GM12878 (cell line): ENCODE results near the gene ZNF470. TPM values are rescaled to one million over a fixed set of nuclear protein-coding genes. Genes with fewer than 3 reads are reported as not detected.

ENCODE experiments used
- ATAC-seq: fragments of 200-7000 bp; cut with Tn5 transposase; 3 replicates; pipeline ENCODE4 v1.9.1; 2020; ENCODE audit warnings: mild to moderate bottlenecking, moderate library complexity
- BruUV-seq: library from RNA; stranded (reverse); fragments of 400-500 nt; replicated peaks from 2 replicates; lab custom pipeline; 2021; lab: Mats Ljungman, UMichigan
- CTCF ChIA-PET: fragments of 300-600 bp; sonication (Branson Sonifier 250); formaldehyde crosslinking; extraction: SDS; loops from one replicate; lab custom pipeline; 2021; ENCODE audit warnings: inconsistent platforms; lab: Yijun Ruan, JAX
- POLR2A ChIA-PET: fragments of 350-600 bp; formaldehyde crosslinking; extraction: SDS; loops from one replicate; lab custom pipeline; 2021; ENCODE audit warnings: inconsistent platforms; lab: Charles Lee
- RAD21 ChIA-PET: fragments of 300-600 bp; sonication (Branson Sonifier 250); formaldehyde crosslinking; loops from one replicate; lab custom pipeline; 2023; ENCODE audit warnings: antibody characterized with exemption; ENCODE audit not compliant: unreplicated experiment; lab: Charles Lee
- SMC1A ChIA-PET: fragments of 300-600 bp; sonication (Branson Sonifier 250); formaldehyde crosslinking; loops from one replicate; lab custom pipeline; 2023; ENCODE audit not compliant: unreplicated experiment, uncharacterized antibody; lab: Charles Lee
- DNase-seq: peaks from one replicate; pipeline ENCODE4 v3.0.0-alpha.2; 2011; ENCODE audit warnings: low read depth, low spot score
- FAIRE-seq: peaks from 3 replicates; lab custom pipeline; 2011; peaks lifted over from hg19 to GRCh38; lab: Jason Lieb, UNC
- H2AFZ ChIP-seq: 2 replicates; pipeline ENCODE4 v1.6.0; 2011; ENCODE audit warnings: low read depth, low read length, control low read depth; ENCODE audit not compliant: control insufficient read depth
- H3K27ac ChIP-seq: 2 replicates; pipeline ENCODE4 v1.5.1; 2011; ENCODE audit warnings: control low read depth; ENCODE audit not compliant: control insufficient read depth, insufficient read depth
- H3K27me3 ChIP-seq, 2 experiments: replicated peaks in 1 of 2; 2 replicates each; pipeline versions ENCODE4 v1.6.0 to v1.6.1; 2011; ENCODE audit warnings: low read length in 1 of 2; ENCODE audit not compliant: control insufficient read depth in 2 of 2, insufficient read depth in 2 of 2
- H3K36me3 ChIP-seq, 2 experiments: 2 replicates each; pipeline ENCODE4 v1.5.1; 2011; ENCODE audit warnings: low read length in 1 of 2; ENCODE audit not compliant: control insufficient read depth in 2 of 2, insufficient read depth in 2 of 2
- H3K4me1 ChIP-seq: 2 replicates; pipeline ENCODE4 v1.6.1; 2011; ENCODE audit warnings: mild to moderate bottlenecking, low read length, moderate library complexity, mixed read lengths; ENCODE audit not compliant: control insufficient read depth, insufficient read depth
- H3K4me2 ChIP-seq: 2 replicates; pipeline ENCODE4 v1.6.0; 2011; ENCODE audit warnings: control low read depth; ENCODE audit not compliant: control insufficient read depth, insufficient read depth
- H3K4me3 ChIP-seq: fragments of 200-600 bp; sonication (generic); 2 replicates; pipeline ENCODE4 v1.5.1; 2016
- H3K79me2 ChIP-seq: 2 replicates; pipeline ENCODE4 v1.6.0; 2011; ENCODE audit warnings: low read length; ENCODE audit not compliant: control insufficient read depth, insufficient read depth
- H3K9ac ChIP-seq: 2 replicates; pipeline ENCODE4 v1.8.0; 2011; ENCODE audit warnings: low read length, control low read depth, mixed read lengths; ENCODE audit not compliant: control insufficient read depth, insufficient read depth
- H3K9me3 ChIP-seq: replicated peaks from 3 replicates; pipeline ENCODE4 v1.5.1; 2011; ENCODE audit warnings: mild to moderate bottlenecking, low read length; ENCODE audit not compliant: control insufficient read depth, insufficient read depth
- H4K20me1 ChIP-seq: 2 replicates; pipeline ENCODE4 v1.6.0; 2011; ENCODE audit not compliant: control insufficient read depth, insufficient read depth
- CBX5 ChIP-seq: sonication (generic); IDR thresholded peaks from 2 replicates; pipeline ENCODE4 v1.6.1; 2016; ENCODE audit warnings: low read depth, moderate library complexity, mild to moderate bottlenecking, inconsistent platforms
- CEBPB ChIP-seq, 2 experiments: fragments of 150-350 bp in 1 of 2; IDR thresholded peaks; 2 replicates each; pipeline ENCODE4 v1.6.1; 2012 to 2014; ENCODE audit warnings: low read depth in 2 of 2, low read length in 2 of 2, borderline replicate concordance in 1 of 2, inconsistent platforms in 1 of 2
- KAT2A ChIP-seq: conservative IDR thresholded peaks from 2 replicates; pipeline ENCODE4 v1.6.1; 2011; ENCODE audit warnings: low read depth, low read length; ENCODE audit not compliant: control insufficient read depth
- KDM1A ChIP-seq: fragments of 200-600 bp; sonication (generic); IDR thresholded peaks from 2 replicates; pipeline ENCODE4 v1.6.1; 2016; ENCODE audit warnings: borderline replicate concordance
- NR2C2 ChIP-seq: IDR thresholded peaks from 2 replicates; pipeline ENCODE4 v1.6.1; 2011; ENCODE audit warnings: borderline replicate concordance, low read depth; ENCODE audit not compliant: control insufficient read depth, insufficient read length
- NR2F1 ChIP-seq: fragments of 450-650 bp; conservative IDR thresholded peaks from 2 replicates; pipeline ENCODE4 v1.6.1; 2017; ENCODE audit warnings: mild to moderate bottlenecking
- RELA ChIP-seq: fragments of 450-650 bp; IDR thresholded peaks from 2 replicates; pipeline ENCODE4 v1.8.0; 2014; ENCODE audit warnings: borderline replicate concordance; ENCODE audit not compliant: partially characterized antibody
- ZNF207 ChIP-seq: fragments of 450-650 bp; IDR thresholded peaks from 2 replicates; pipeline ENCODE4 v1.6.1; 2014; ENCODE audit warnings: antibody characterized with exemption, mild to moderate bottlenecking, borderline replicate concordance
- WGBS: methylation state at CpG from one replicate; pipeline ENCODE4 v1.1.6; 2016; ENCODE audit warnings: low lambda C conversion rate; ENCODE audit not compliant: insufficient replicate concordance, insufficient coverage; ENCODE audit errors: missing lambda C conversion rate; 5-methylcytosine and 5-hydroxymethylcytosine counted together
- in situ Hi-C: fragments of 300-500 bp; cut with MboI; formaldehyde crosslinking; loops from 9 replicates; pipeline ENCODE4 v1.14.3; 2018; ENCODE audit warnings: mixed read lengths
- intact Hi-C: fragments of 100-400 bp; cut with micrococcal nuclease; formaldehyde crosslinking; loops from one replicate; pipeline ENCODE4 v1.14.2; 2022; ENCODE audit not compliant: unreplicated experiment
- polyA plus RNA-seq, 11 experiments: library from polyadenylated mRNA; depleted of rRNA in 4 of 11; unstranded in 6 of 11; stranded (reverse) in 5 of 11; fragments of >200 nt; fragmentation: Nextera tagmentation in 4 of 11; fragmentation: Illumina TruSeq in 1 of 11; extraction: Ambion mirVana in 4 of 11; extraction: Trizol in 1 of 11; gene quantifications; 1 replicate in 1 of 11; 2 replicates in 10 of 11; pipeline versions ENCODE4 v1.2.1 to v1.2.3, GENCODE V29; 2011 to 2016; ENCODE audit warnings: inconsistent platforms in 2 of 11, missing spikeins in 2 of 11, low read depth in 1 of 11
- total RNA-seq, 4 experiments: library from RNA; depleted of rRNA in 3 of 4; stranded (reverse); fragments of >200 nt in 3 of 4; fragmentation: Illumina TruSeq in 1 of 4; extraction: Trizol in 1 of 4; gene quantifications; 2 replicates each; pipeline versions ENCODE4 v1.2.1 to v1.2.3, GENCODE V29; 2013 to 2021
- TF ChIP-seq, protein P1 (sequence below): fragments of 450-650 bp; formaldehyde crosslinking; IDR thresholded peaks from 2 replicates; pipeline ENCODE4 v1.5.0; 2022; ENCODE audit warnings: mild to moderate bottlenecking, missing genetic modification characterization

ZNF470 gene
- total and polyA plus RNA-seq, 10 of the 15 experiments (the other 5 are each of a cell fraction or from before 2014, with no cell fraction given): 0.16 to 1.4 (median 0.56) TPM

DNA sequence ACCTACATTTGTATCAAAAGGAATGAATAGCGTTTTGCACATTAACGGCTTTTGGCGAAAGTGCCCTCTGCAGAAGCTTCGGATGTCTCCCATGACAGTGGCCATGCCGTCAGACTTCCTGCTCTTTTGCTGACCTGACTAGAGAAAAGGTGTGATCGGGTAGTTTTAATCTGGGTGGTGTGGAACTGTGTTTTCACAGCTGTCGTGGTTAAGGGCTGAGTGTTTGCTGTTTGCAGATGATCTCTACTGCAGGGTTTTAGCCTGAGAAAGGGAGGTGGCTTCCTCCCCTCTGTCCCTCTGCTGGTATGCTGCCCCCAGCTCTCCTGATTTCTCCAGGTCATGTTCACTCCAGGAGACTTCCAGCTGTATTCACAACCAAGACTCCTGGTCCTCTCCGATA lies 50.3 kb downstream of the ZNF470 start (continued):
- TF ChIP-seq, protein P1, sequence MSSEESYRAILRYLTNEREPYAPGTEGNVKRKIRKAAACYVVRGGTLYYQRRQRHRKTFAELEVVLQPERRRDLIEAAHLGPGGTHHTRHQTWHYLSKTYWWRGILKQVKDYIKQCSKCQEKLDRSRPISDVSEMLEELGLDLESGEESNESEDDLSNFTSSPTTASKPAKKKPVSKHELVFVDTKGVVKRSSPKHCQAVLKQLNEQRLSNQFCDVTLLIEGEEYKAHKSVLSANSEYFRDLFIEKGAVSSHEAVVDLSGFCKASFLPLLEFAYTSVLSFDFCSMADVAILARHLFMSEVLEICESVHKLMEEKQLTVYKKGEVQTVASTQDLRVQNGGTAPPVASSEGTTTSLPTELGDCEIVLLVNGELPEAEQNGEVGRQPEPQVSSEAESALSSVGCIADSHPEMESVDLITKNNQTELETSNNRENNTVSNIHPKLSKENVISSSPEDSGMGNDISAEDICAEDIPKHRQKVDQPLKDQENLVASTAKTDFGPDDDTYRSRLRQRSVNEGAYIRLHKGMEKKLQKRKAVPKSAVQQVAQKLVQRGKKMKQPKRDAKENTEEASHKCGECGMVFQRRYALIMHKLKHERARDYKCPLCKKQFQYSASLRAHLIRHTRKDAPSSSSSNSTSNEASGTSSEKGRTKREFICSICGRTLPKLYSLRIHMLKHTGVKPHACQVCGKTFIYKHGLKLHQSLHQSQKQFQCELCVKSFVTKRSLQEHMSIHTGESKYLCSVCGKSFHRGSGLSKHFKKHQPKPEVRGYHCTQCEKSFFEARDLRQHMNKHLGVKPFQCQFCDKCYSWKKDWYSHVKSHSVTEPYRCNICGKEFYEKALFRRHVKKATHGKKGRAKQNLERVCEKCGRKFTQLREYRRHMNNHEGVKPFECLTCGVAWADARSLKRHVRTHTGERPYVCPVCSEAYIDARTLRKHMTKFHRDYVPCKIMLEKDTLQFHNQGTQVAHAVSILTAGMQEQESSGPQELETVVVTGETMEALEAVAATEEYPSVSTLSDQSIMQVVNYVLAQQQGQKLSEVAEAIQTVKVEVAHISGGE (CRISPR knock-in tag): no peak
- TF ChIP-seq KDM1A (no peak), KAT2A (no peak), NR2C2 (no peak), CEBPB (IDR thresholded peaks at IDR 0.05; ENCODE audit: borderline replicate concordance in 1 of 2, low read depth in 2 of 2, low read length in 2 of 2) (no peak), NR2F1 (no peak)

DNA sequence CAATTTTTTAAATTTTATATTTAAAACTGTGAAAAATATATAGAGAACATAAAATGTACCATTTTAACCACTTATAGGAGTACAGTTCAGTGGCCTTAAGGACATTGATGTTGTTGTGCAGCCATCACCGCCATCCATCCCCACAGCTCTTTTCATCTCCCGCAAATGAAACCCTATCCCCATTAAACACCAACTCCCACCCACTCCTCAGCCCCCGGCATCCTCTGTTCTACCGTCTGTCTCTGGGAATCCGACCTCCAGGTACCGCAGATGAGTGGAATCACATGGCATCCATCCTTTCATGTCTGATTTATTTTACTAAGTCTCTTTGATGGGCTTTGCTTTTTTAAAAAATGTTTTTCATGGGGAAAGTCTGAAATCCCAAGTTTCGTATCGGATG lies 51.9 kb downstream of the ZNF470 start:
- SMC1A ChIA-PET: no interaction called here
- POLR2A ChIA-PET: no interaction called here
- CTCF ChIA-PET: no interaction called here

More for the DNA sequence above, 51.9 kb downstream of the ZNF470 start:
- no TSS peak for BruUV-seq
- Histone ChIP-seq H3K27me3 (no peaks in the 10 kb centered on the region), H3K4me1 (no peaks in the 10 kb centered on the region), H3K4me2 (no peak overlapping the region), H3K27ac (no peak overlapping the region), H2AFZ (no peak overlapping the region), H3K4me3 (no peak overlapping the region), H3K79me2 (no peaks in the 10 kb centered on the region), H3K9ac (no peak overlapping the region), H4K20me1 (no peaks in the 10 kb centered on the region), H3K36me3 (no peaks in the 10 kb centered on the region; a peak in 2 of 4 replicates), H3K9me3 (peaks cover 10% of the 10 kb centered on the region; the same call in 1 of the 3 replicates)
- 79% methylated on average over 8 of the region's 8 CpGs for WGBS
- no peak for FAIRE-seq
- no peak for TF ChIP-seq CBX5
- no peak for TF ChIP-seq RELA
- TF ChIP-seq ZNF207: no peak
- TF ChIP-seq NR2F1: no peak
- no peak for ATAC-seq
- RAD21 ChIA-PET: no interaction called here
- intact Hi-C loops: no loop called here
- DNase-seq: no peak
- in situ Hi-C loops: no loop called here
